Caco-2 (cell line): ENCODE results near the gene NUDT10. TPM values are rescaled to one million over a fixed set of nuclear protein-coding genes. Genes with fewer than 3 reads are reported as not detected.

Experiments used
- Bru-seq: library from RNA; stranded (reverse); fragments of 400-500 nt; gene quantifications from one replicate; lab custom pipeline; 2021; lab: Mats Ljungman, UMichigan
- BruChase-seq, 2 experiments: library from RNA; stranded (reverse); fragments of 400-500 nt; gene quantifications; one replicate each; lab custom pipeline; 2021; lab: Mats Ljungman, UMichigan
- BruUV-seq: library from RNA; stranded (reverse); fragments of 400-500 nt; replicated peaks from 2 replicates; lab custom pipeline; 2021; lab: Mats Ljungman, UMichigan
- CTCF ChIA-PET: fragments of 300-600 bp; sonication (Branson Sonifier 250); formaldehyde crosslinking; loops from one replicate; lab custom pipeline; 2022; ENCODE audit warnings: antibody characterized with exemption; lab: Charles Lee
- POLR2A ChIA-PET: fragments of 300-600 bp; sonication (Branson Sonifier 250); formaldehyde crosslinking; loops from one replicate; lab custom pipeline; 2022; ENCODE audit warnings: antibody characterized with exemption; lab: Charles Lee
- DNase-seq, 2 experiments: peaks; one replicate each; pipeline versions ENCODE4 v3.0.0 to v3.0.0-alpha.2; 2020 to 2022
- H3K27me3 ChIP-seq: replicated peaks from 2 replicates; pipeline ENCODE4 v1.6.0; 2011; ENCODE audit warnings: low read length; ENCODE audit not compliant: control insufficient read depth, insufficient read depth
- H3K36me3 ChIP-seq: 2 replicates; pipeline ENCODE4 v1.5.1; 2011; ENCODE audit warnings: low read length; ENCODE audit not compliant: control insufficient read depth, insufficient read depth
- H3K4me1 ChIP-seq: fragments of 250-450 bp; sonication (Bioruptor Pico); 2 replicates; pipeline ENCODE4 v1.5.1; 2020; ENCODE audit warnings: mild to moderate bottlenecking
- H3K4me3 ChIP-seq: 2 replicates; pipeline ENCODE4 v1.5.1; 2011; ENCODE audit warnings: low read depth, mild to moderate bottlenecking, control low read depth, low read length
- H3K9me3 ChIP-seq: fragments of 250-450 bp; sonication (Bioruptor Pico); 2 replicates; pipeline ENCODE4 v1.5.1; 2020; ENCODE audit warnings: mild to moderate bottlenecking, moderate library complexity
- H3K27ac Mint-ChIP-seq: one replicate; pipeline ENCODE4 v1.8.0; 2022; ENCODE audit warnings: mixed read lengths; ENCODE audit not compliant: unreplicated experiment
- H3K27me3 Mint-ChIP-seq: one replicate; pipeline ENCODE4 v1.8.0; 2022; ENCODE audit warnings: mixed read lengths; ENCODE audit not compliant: insufficient read depth, unreplicated experiment
- H3K36me3 Mint-ChIP-seq: one replicate; pipeline ENCODE4 v1.8.0; 2022; ENCODE audit warnings: mild to moderate bottlenecking, mixed read lengths; ENCODE audit not compliant: insufficient read depth, unreplicated experiment
- H3K4me1 Mint-ChIP-seq: one replicate; pipeline ENCODE4 v1.8.0; 2022; ENCODE audit warnings: low read depth, mixed read lengths; ENCODE audit not compliant: unreplicated experiment
- H3K4me3 Mint-ChIP-seq: one replicate; pipeline ENCODE4 v1.8.0; 2022; ENCODE audit warnings: mild to moderate bottlenecking, moderate library complexity, mixed read lengths; ENCODE audit not compliant: unreplicated experiment
- H3K9me3 Mint-ChIP-seq: one replicate; pipeline ENCODE4 v1.8.0; 2022; ENCODE audit warnings: mixed read lengths; ENCODE audit not compliant: unreplicated experiment
- intact Hi-C: fragments of 100-400 bp; cut with micrococcal nuclease; formaldehyde crosslinking; loops from one replicate; pipeline ENCODE4 v1.10.0; 2022; ENCODE audit not compliant: unreplicated experiment
- long read RNA-seq: library from polyadenylated mRNA; stranded (forward); transcript quantifications from one replicate; pipeline ENCODE4 v2.0.0, GENCODE V29; 2022
- total RNA-seq: library from RNA; stranded (reverse); gene quantifications from 2 replicates; pipeline ENCODE4 v1.2.3, GENCODE V29; 2022
- TF ChIP-seq, protein P1 (sequence below), 2 experiments: fragments of 200-600 bp in 1 of 2; IDR thresholded peaks; 1 replicate in 1 of 2; 2 replicates in 1 of 2; pipeline versions ENCODE4 v1.5.1 to v1.8.0; 2011 to 2022; ENCODE audit warnings: antibody characterized with exemption in 1 of 2, control low read depth in 1 of 2, inconsistent platforms in 1 of 2, low read depth in 1 of 2, low read length in 1 of 2, mild to moderate bottlenecking in 1 of 2, moderate library complexity in 1 of 2; ENCODE audit not compliant: insufficient read depth in 1 of 2, severe bottlenecking in 1 of 2, unreplicated experiment in 1 of 2

Gene NUDT10
- not detected in 2 replicates for total RNA-seq
- Bru-seq, nascent RNA, result not detected
- BruChase-seq, experiment 1, labeled RNA remaining after a 2-hour chase, result not detected
- percentile 12 among the genes with signal in this experiment for BruChase-seq, experiment 2, labeled RNA remaining after a 6-hour chase
- long read RNA-seq, result 0 reads

DNA sequence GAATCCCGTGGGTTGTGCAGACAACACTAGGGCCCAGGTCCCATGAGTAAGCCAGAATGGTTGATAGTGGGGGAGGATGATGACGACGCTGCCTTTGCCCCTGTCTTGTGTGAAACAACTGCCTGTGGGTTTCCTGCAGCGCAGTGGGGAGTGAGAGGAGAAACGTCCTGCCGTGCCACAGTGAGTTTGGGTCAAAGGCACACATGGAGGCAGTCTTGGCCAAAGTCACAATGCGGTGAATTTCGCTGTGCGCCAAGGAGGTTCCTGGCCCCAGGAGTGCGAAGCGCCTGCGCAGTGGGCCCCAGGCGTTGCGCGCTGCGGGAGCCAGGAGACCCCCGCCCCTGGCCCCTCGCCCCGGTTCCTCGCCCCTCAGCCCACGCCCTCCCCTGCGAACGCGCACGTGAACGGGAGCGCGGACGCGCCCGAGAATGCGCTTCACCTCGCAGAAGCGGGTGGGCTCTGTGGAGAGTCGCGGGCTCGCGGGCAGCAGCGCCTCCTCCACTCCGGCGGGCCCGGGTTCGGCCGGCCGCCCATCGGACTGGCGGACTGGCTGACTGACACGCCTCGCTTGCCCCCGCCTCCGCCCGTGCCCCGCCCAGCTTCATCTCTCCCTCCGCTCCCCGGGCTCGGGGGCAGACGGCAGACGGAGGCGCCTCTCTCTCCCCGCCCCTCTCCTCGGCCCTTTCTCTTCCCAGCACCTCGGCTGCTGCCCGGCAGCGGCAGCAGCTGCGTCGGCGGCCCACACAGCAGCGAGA is at the start of gene NUDT10:
NUDT10 (plus strand) TSS at position 635 of the 755 bp plus-strand sequence. CDS start 144 bp downstream, outside the sequence.
- H3K9me3 ChIP-seq, result no peaks in the 10 kb centered on the region
- Mint-ChIP-seq H3K36me3 (no peaks in the 10 kb centered on the region), H3K27ac (no peak within 1 kb of the TSS), H3K9me3 (no peaks in the 10 kb centered on the region), H3K4me3 (peak within 1 kb of the TSS; percentile 62), H3K27me3 (peaks cover 8% of the 10 kb centered on the region), H3K4me1 (no peaks in the 10 kb centered on the region)
- no TSS peak for BruUV-seq
- H3K36me3 ChIP-seq, result no peaks in the 10 kb centered on the region
- intact Hi-C loops, result no loop called here
- no peaks in the 10 kb centered on the region for H3K4me1 ChIP-seq
- peak; percentile 3 to 26 for DNase-seq
- ChIA-PET CTCF (no interaction called here), POLR2A (no interaction called here)
- TF ChIP-seq, protein P1, sequence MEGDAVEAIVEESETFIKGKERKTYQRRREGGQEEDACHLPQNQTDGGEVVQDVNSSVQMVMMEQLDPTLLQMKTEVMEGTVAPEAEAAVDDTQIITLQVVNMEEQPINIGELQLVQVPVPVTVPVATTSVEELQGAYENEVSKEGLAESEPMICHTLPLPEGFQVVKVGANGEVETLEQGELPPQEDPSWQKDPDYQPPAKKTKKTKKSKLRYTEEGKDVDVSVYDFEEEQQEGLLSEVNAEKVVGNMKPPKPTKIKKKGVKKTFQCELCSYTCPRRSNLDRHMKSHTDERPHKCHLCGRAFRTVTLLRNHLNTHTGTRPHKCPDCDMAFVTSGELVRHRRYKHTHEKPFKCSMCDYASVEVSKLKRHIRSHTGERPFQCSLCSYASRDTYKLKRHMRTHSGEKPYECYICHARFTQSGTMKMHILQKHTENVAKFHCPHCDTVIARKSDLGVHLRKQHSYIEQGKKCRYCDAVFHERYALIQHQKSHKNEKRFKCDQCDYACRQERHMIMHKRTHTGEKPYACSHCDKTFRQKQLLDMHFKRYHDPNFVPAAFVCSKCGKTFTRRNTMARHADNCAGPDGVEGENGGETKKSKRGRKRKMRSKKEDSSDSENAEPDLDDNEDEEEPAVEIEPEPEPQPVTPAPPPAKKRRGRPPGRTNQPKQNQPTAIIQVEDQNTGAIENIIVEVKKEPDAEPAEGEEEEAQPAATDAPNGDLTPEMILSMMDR (IDR thresholded peaks at IDR 0.05; ENCODE audit: insufficient read depth in 1 of 2, low read depth in 1 of 2, low read length in 1 of 2, severe bottlenecking in 1 of 2, unreplicated experiment in 1 of 2), result no peak
- H3K4me3 ChIP-seq, result peak within 1 kb of the TSS; percentile 5; the same call in 1 of the 2 replicates
- no peaks in the 10 kb centered on the region for H3K27me3 ChIP-seq

DNA sequence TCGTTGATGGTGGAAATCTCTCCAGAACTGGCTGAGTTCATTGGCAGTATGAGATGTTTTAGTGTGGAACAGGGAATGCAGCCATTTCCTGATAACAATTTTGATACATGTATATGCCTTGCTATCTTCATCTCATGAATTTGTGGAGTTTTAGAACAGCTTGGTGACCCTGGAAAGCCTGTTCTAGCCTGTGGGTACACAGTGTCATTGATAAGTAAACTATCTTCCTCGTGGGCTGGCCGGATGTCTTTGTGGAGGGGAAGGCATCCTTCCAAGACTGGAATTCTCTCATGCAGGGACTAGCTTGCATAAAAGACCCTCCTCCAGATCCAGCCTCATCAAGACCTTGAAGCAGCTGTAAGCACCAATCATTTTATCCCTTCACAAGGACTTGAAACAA is 40.2 kb upstream of the NUDT10 start:
- CTCF ChIA-PET, result no interaction called here
- Histone ChIP-seq H3K27me3 (no peaks in the 10 kb centered on the region), H3K4me1 (no peaks in the 10 kb centered on the region), H3K36me3 (no peaks in the 10 kb centered on the region), H3K9me3 (no peaks in the 10 kb centered on the region), H3K4me3 (no peak overlapping the region)
- Mint-ChIP-seq H3K4me3 (no peak overlapping the region), H3K27ac (no peak overlapping the region), H3K4me1 (no peaks in the 10 kb centered on the region), H3K9me3 (no peaks in the 10 kb centered on the region), H3K36me3 (no peaks in the 10 kb centered on the region), H3K27me3 (peaks cover 3% of the 10 kb centered on the region)
- POLR2A ChIA-PET, result no interaction called here
- TF ChIP-seq, protein P1 (IDR thresholded peaks at IDR 0.05; ENCODE audit: insufficient read depth in 1 of 2, low read depth in 1 of 2, low read length in 1 of 2, severe bottlenecking in 1 of 2, unreplicated experiment in 1 of 2), result no peak
- no TSS peak for BruUV-seq
- intact Hi-C loops, result no loop called here
- no peak for DNase-seq

DNA sequence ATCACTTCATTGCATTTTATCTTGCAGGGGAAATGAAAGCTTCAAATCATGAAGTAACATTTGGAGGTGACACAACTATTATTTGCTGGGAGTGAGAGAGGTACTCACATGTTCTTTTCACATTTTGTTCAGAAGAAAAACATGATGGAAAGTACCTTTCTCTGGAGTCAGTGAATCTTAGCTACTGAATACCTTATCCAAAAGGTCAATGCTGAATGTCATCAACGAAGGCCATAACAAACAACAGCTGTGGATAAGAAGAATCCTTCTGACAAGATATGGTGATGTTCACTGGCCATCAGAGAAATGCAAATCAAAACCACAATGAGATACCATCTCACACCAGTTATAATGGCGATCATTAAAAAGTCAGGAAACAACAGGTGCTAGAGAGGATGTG is 36.5 kb upstream of the NUDT10 start:
- POLR2A ChIA-PET, result no interaction called here
- H3K4me1 Mint-ChIP-seq, result no peaks in the 10 kb centered on the region

More for the DNA sequence above, 36.5 kb upstream of the NUDT10 start:
- Histone ChIP-seq H3K4me1 (no peaks in the 10 kb centered on the region), H3K4me3 (no peak overlapping the region), H3K27me3 (no peaks in the 10 kb centered on the region), H3K9me3 (no peaks in the 10 kb centered on the region), H3K36me3 (no peaks in the 10 kb centered on the region)
- peaks cover 8% of the 10 kb centered on the region for H3K27me3 Mint-ChIP-seq
- no peak for DNase-seq
- no peaks in the 10 kb centered on the region for H3K36me3 Mint-ChIP-seq
- no peaks in the 10 kb centered on the region for H3K9me3 Mint-ChIP-seq
- H3K4me3 Mint-ChIP-seq, result no peak overlapping the region
- BruUV-seq, result no TSS peak
- CTCF ChIA-PET, result no interaction called here
- TF ChIP-seq, protein P1 (IDR thresholded peaks at IDR 0.05; ENCODE audit: insufficient read depth in 1 of 2, low read depth in 1 of 2, low read length in 1 of 2, severe bottlenecking in 1 of 2, unreplicated experiment in 1 of 2), result no peak
- intact Hi-C loops, result no loop called here
- H3K27ac Mint-ChIP-seq, result no peak overlapping the region
